AG04449 (cell line): Measurements from ENCODE around the gene FSHR.

ENCODE experiments used
- CTCF ChIA-PET: fragments of 350-600 bp; formaldehyde crosslinking; extraction: SDS; loops from one replicate; lab custom pipeline; 2021; ENCODE audit warnings: antibody characterized with exemption; lab: Yijun Ruan, JAX
- POLR2A ChIA-PET: fragments of 400-600, 350-600 bp; formaldehyde crosslinking; extraction: SDS; loops from one replicate; lab custom pipeline; 2020; ENCODE audit warnings: antibody characterized with exemption, inconsistent platforms; lab: Yijun Ruan, JAX
- DNase-seq: peaks from one replicate; pipeline ENCODE4 v3.0.0-alpha.2; 2010; ENCODE audit warnings: low read depth, low spot score
- H3K4me3 ChIP-seq: 2 replicates; pipeline ENCODE4 v1.5.1; 2011; ENCODE audit warnings: low read depth, mild to moderate bottlenecking, control low read depth, low read length
- CTCF ChIP-seq: IDR thresholded peaks from one replicate; pipeline ENCODE4 v1.5.1; 2011; ENCODE audit warnings: mild to moderate bottlenecking, moderate library complexity, low read length, control low read depth, inconsistent platforms; ENCODE audit not compliant: insufficient read depth; ENCODE audit errors: missing control alignments

Gene FSHR

GRCh38 chr2:48965204-48965603, 189.1 kb downstream of the FSHR start:
- H3K4me3 ChIP-seq: no peak overlapping the region
- no peak for TF ChIP-seq CTCF
- ChIA-PET CTCF (no interaction called here), POLR2A (no interaction called here)
- no peak for DNase-seq

- ChIA-PET CTCF (interaction anchor here (1.5 kb wide), 1 partner anchor 15 kb away, joined by 4 read pairs; no protein-coding TSS in a partner anchor), POLR2A (no interaction called here)
- H3K4me3 ChIP-seq: no peak overlapping the region
- no peak for DNase-seq
- no peak for TF ChIP-seq CTCF
Observed at GRCh38 chr2:48961009-48961408, 193.3 kb downstream of the FSHR start.

GRCh38 chr2:48954935-48955334, 199.4 kb downstream of the FSHR start:
- ChIA-PET CTCF (interaction anchor here (1.7 kb wide), 1 partner anchor 9 kb away, joined by 5 read pairs; no protein-coding TSS in a partner anchor), POLR2A (no interaction called here)
- no peak for DNase-seq

GRCh38 chr2:48954311-48954710, 200.0 kb downstream of the FSHR start:
- POLR2A ChIA-PET: no interaction called here
- H3K4me3 ChIP-seq: no peak overlapping the region
- no peak for TF ChIP-seq CTCF
- CTCF ChIA-PET: interaction anchor here (1.7 kb wide), 1 partner anchor 8 kb away, joined by 5 read pairs; no protein-coding TSS in a partner anchor
- DNase-seq: no peak

More at GRCh38 chr2:48954935-48955334, 199.4 kb downstream of the FSHR start:
- no peak for TF ChIP-seq CTCF
- H3K4me3 ChIP-seq: no peak overlapping the region

- DNase-seq: no peak
- TF ChIP-seq CTCF: no peak
- no peak overlapping the region for H3K4me3 ChIP-seq
- CTCF ChIA-PET: no interaction called here
- POLR2A ChIA-PET: no interaction called here
Observed at GRCh38 chr2:48952614-48953013, 201.7 kb downstream of the FSHR start.

GRCh38 chr2:48952143-48952542, 202.2 kb downstream of the FSHR start:
- ChIA-PET POLR2A (no interaction called here), CTCF (no interaction called here)
- TF ChIP-seq CTCF: no peak
- DNase-seq: no peak
- no peak overlapping the region for H3K4me3 ChIP-seq
